Gastroesophageal sphincter (tissue), 3 donors: ENCODE data around the gene HCFC1R1.

ENCODE experiments used
- EP300 ChIP-seq: sonication (generic); formaldehyde crosslinking; IDR thresholded peaks from one replicate; pipeline ENCODE4 v1.6.1; 2017; ENCODE audit warnings: antibody characterized with exemption, mild to moderate bottlenecking
- POLR2A ChIP-seq, 2 donors: fragments of 450-650 bp; IDR thresholded peaks; one replicate each; pipeline ENCODE4 v1.6.1; 2017; ENCODE audit warnings: antibody characterized with exemption in 2 of 2, mild to moderate bottlenecking in 2 of 2, moderate library complexity in 1 of 2
- POLR2AphosphoS5 ChIP-seq: sonication (generic); formaldehyde crosslinking; IDR thresholded peaks from one replicate; pipeline ENCODE4 v1.6.1; 2017; ENCODE audit warnings: antibody characterized with exemption
- TF ChIP-seq, protein P1 (sequence below), 4 experiments: fragments of 200-600 bp in 2 of 4; fragments of 450-650 bp in 2 of 4; sonication (generic) in 1 of 4; IDR thresholded peaks; one replicate each; pipeline ENCODE4 v1.5.1; 2017 to 2019; ENCODE audit warnings: antibody characterized with exemption in 4 of 4, mild to moderate bottlenecking in 2 of 4, moderate library complexity in 2 of 4

- no peak for TF ChIP-seq POLR2AphosphoS5
- TF ChIP-seq, protein P1, sequence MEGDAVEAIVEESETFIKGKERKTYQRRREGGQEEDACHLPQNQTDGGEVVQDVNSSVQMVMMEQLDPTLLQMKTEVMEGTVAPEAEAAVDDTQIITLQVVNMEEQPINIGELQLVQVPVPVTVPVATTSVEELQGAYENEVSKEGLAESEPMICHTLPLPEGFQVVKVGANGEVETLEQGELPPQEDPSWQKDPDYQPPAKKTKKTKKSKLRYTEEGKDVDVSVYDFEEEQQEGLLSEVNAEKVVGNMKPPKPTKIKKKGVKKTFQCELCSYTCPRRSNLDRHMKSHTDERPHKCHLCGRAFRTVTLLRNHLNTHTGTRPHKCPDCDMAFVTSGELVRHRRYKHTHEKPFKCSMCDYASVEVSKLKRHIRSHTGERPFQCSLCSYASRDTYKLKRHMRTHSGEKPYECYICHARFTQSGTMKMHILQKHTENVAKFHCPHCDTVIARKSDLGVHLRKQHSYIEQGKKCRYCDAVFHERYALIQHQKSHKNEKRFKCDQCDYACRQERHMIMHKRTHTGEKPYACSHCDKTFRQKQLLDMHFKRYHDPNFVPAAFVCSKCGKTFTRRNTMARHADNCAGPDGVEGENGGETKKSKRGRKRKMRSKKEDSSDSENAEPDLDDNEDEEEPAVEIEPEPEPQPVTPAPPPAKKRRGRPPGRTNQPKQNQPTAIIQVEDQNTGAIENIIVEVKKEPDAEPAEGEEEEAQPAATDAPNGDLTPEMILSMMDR (IDR thresholded peaks at IDR 0.05) = no peak
- TF ChIP-seq POLR2A (IDR thresholded peaks at IDR 0.05) = no peak
- TF ChIP-seq EP300 = no peak
These were observed 27.4 kb downstream of the HCFC1R1 start for GRCh38 chr16:2996298-2996697.
